Stimulated activated memory B cell treated with anti-CD40 and anti-IgM and Interleukin-4, amounts not matched to agents 10 μg/mL and 1 μg/mL and 100 μg/mL, for 72 hours (primary cell): ENCODE data around the gene APOD.
A peak's percentile ranks its signal among the peaks of the same experiment; 100 is the strongest.
"Not testable (repeated sequence)": the region's sequence is repeated elsewhere in the genome, so short reads cannot be mapped to it uniquely, and the experiment has no call there.

Experiments used
- ATAC-seq: fragments of 150-1000 bp; cut with Tn5 transposase; 2 replicates; pipeline ENCODE4 v1.10.0; 2021
- H3K27ac Mint-ChIP-seq: one replicate; pipeline ENCODE4 v1.8.0; 2022; ENCODE audit warnings: mild to moderate bottlenecking, mixed read lengths
- H3K27me3 Mint-ChIP-seq: one replicate; pipeline ENCODE4 v1.8.0; 2022; ENCODE audit warnings: mixed read lengths
- H3K36me3 Mint-ChIP-seq: one replicate; pipeline ENCODE4 v1.8.0; 2022; ENCODE audit warnings: mixed read lengths
- H3K4me1 Mint-ChIP-seq: one replicate; pipeline ENCODE4 v1.8.0; 2022; ENCODE audit warnings: mixed read lengths
- H3K4me3 Mint-ChIP-seq: one replicate; pipeline ENCODE4 v1.8.0; 2022; ENCODE audit warnings: mild to moderate bottlenecking, moderate library complexity, mixed read lengths
- H3K9me3 Mint-ChIP-seq: one replicate; pipeline ENCODE4 v1.8.0; 2022; ENCODE audit warnings: mixed read lengths

APOD gene

GRCh38 chr3:195599926-195600325 is 16.2 kb upstream of the APOD start:
- not testable (repeated sequence) for H3K27me3 Mint-ChIP-seq, H3K36me3 Mint-ChIP-seq

GRCh38 chr3:195599516-195599915 is 15.8 kb upstream of the APOD start:
- not testable (repeated sequence) for ATAC-seq, H3K9me3 Mint-ChIP-seq, H3K4me3 Mint-ChIP-seq, H3K27ac Mint-ChIP-seq, H3K27me3 Mint-ChIP-seq, H3K4me1 Mint-ChIP-seq, H3K36me3 Mint-ChIP-seq

More at GRCh38 chr3:195599926-195600325, 16.2 kb upstream of the APOD start:
- not testable (repeated sequence) for ATAC-seq, H3K27ac Mint-ChIP-seq, H3K4me1 Mint-ChIP-seq, H3K4me3 Mint-ChIP-seq, H3K9me3 Mint-ChIP-seq

GRCh38 chr3:195597848-195598247 is 14.1 kb upstream of the APOD start:
- no peak overlapping the region for H3K27ac Mint-ChIP-seq
- peaks cover 7% of the 10 kb centered on the region for H3K4me1 Mint-ChIP-seq
- H3K4me3 Mint-ChIP-seq, result no peak overlapping the region
- H3K27me3 Mint-ChIP-seq, result no peaks in the 10 kb centered on the region
- H3K9me3 Mint-ChIP-seq, result no peaks in the 10 kb centered on the region
- ATAC-seq, result no peak
- no peaks in the 10 kb centered on the region for H3K36me3 Mint-ChIP-seq

GRCh38 chr3:195597229-195597628 is 13.5 kb upstream of the APOD start:
- Mint-ChIP-seq H3K4me1 (peaks cover 7% of the 10 kb centered on the region), H3K36me3 (no peaks in the 10 kb centered on the region), H3K4me3 (no peak overlapping the region), H3K27ac (no peak overlapping the region), H3K9me3 (no peaks in the 10 kb centered on the region), H3K27me3 (no peaks in the 10 kb centered on the region)
- ATAC-seq, result no peak

DNA sequence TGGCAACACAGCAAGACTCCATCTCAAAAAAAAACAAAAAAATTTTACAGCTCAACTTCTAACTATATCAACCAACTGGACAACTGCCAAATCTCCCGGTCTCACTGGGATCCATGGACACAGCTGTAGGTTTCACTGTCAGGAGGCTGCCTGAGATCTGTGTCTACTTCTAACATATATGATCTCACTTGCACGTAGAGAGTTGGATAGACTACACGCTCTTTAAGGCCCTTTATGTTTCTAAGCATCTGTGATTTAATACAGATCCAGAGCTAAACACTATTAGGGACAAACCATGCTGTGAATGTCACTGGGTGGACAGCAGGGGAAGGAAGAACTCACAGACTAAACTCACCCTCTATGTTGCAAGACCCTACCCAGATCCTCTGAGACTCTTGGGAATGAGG is 13.0 kb upstream of the APOD start:
- ATAC-seq, result no peak
- Mint-ChIP-seq H3K27me3 (no peaks in the 10 kb centered on the region), H3K9me3 (no peaks in the 10 kb centered on the region), H3K4me1 (peaks cover 7% of the 10 kb centered on the region), H3K27ac (no peak overlapping the region), H3K4me3 (no peak overlapping the region), H3K36me3 (no peaks in the 10 kb centered on the region)

DNA sequence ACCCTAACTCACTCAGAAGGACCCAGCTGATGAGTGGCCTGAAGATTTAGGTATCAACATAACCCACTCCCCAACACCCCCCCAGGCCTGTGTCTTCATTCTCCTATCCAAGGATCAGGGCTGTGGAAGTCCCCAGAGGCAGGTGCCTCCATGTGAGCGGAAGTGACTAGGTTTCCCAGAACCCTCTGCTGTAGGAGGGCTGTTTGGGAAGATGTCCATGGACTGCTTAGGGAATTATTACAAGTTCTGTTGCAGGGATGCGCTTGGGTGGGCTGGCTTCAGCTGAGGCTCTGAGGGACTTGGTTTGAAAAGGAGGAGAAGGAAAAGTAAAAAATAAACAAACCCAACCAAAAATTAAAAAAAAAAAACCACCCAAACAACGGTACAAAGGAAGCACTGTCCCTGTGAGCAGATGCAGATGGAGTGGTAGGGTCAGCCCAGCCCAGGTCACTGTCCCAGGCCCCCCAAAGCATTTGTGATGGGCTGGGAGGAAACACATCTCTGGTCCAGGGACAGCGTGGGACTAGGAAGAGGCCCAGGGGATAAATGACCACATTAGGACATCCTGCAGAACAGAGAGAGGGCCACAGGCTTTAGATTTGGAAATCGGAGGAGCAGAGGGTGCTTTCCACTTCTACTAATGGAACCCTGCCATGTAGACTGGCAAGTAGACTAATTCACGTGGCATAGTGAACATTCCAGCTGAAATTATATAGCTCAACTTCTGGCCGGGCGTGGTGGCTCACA is 12.2 kb upstream of the APOD start:
- H3K27me3 Mint-ChIP-seq, result no peaks in the 10 kb centered on the region
- no peaks in the 10 kb centered on the region for H3K36me3 Mint-ChIP-seq
- no peak for ATAC-seq
- H3K27ac Mint-ChIP-seq, result no peak overlapping the region
- peaks cover 7% of the 10 kb centered on the region for H3K4me1 Mint-ChIP-seq
- H3K9me3 Mint-ChIP-seq, result no peaks in the 10 kb centered on the region
- H3K4me3 Mint-ChIP-seq, result no peak overlapping the region

DNA sequence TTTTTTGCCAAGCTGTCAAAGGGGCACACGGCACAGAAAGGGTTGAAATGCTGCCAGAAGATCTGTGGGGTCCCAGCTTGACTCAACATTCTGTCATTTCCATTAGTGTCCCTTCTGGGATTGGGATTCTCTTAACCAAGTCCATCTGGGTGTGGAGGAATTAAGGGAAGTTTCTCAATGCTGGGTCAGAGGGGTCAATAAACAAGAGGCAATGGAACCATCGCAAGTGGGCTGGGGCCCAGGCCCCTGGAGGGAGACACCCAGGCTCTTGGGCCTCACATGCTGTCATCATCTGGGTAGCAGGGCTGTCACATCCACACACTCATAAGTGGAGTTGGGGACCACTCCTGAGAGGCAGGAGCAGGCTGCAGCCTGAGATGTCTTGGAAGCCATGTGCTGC is 8.1 kb upstream of the APOD start:
- Mint-ChIP-seq H3K4me1 (no peaks in the 10 kb centered on the region), H3K9me3 (no peaks in the 10 kb centered on the region), H3K27ac (no peak overlapping the region), H3K27me3 (no peaks in the 10 kb centered on the region), H3K36me3 (no peaks in the 10 kb centered on the region), H3K4me3 (no peak overlapping the region)
- no peak for ATAC-seq

- H3K36me3 Mint-ChIP-seq, result no peaks in the 10 kb centered on the region
- H3K4me1 Mint-ChIP-seq, result no peaks in the 10 kb centered on the region
- H3K9me3 Mint-ChIP-seq, result no peaks in the 10 kb centered on the region
- H3K27me3 Mint-ChIP-seq, result no peaks in the 10 kb centered on the region
- ATAC-seq, result no peak
- no peak overlapping the region for H3K4me3 Mint-ChIP-seq
- no peak overlapping the region for H3K27ac Mint-ChIP-seq
Measured at GRCh38 chr3:195591220-195591619, 7.5 kb upstream of the APOD start.

GRCh38 chr3:195590381-195590780 is 6.6 kb upstream of the APOD start:
- H3K27me3 Mint-ChIP-seq, H3K9me3 Mint-ChIP-seq, H3K4me3 Mint-ChIP-seq, ATAC-seq, H3K4me1 Mint-ChIP-seq, H3K27ac Mint-ChIP-seq, H3K36me3 Mint-ChIP-seq: not testable (repeated sequence)

- not testable (repeated sequence) for H3K9me3 Mint-ChIP-seq, H3K27ac Mint-ChIP-seq, H3K36me3 Mint-ChIP-seq, ATAC-seq, H3K4me1 Mint-ChIP-seq, H3K4me3 Mint-ChIP-seq, H3K27me3 Mint-ChIP-seq
Measured at GRCh38 chr3:195589796-195590195, 6.1 kb upstream of the APOD start.

DNA sequence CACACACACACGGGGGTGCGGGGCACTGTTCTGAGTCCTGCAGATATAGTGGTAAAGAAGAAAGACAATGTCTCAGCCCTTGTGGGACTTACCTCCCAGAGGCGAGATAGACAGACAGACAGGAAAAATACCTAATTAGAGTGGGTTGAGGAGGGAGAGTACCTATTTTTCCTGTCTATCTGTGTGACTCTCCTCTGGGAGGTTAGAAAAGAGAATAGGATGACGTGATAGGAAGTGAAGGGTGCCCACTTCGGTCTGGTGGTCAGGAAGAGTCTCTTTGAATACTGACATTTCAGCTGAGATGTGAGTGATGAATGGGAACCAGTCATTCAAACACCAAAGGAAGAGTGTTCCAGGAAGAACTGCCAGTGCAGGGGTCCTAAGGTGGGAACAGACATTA is 4.1 kb upstream of the APOD start:
- Mint-ChIP-seq H3K9me3 (no peaks in the 10 kb centered on the region), H3K4me3 (no peak overlapping the region), H3K27me3 (no peaks in the 10 kb centered on the region), H3K4me1 (no peaks in the 10 kb centered on the region), H3K27ac (no peak overlapping the region), H3K36me3 (no peaks in the 10 kb centered on the region)
- ATAC-seq, result peak; percentile 76

DNA sequence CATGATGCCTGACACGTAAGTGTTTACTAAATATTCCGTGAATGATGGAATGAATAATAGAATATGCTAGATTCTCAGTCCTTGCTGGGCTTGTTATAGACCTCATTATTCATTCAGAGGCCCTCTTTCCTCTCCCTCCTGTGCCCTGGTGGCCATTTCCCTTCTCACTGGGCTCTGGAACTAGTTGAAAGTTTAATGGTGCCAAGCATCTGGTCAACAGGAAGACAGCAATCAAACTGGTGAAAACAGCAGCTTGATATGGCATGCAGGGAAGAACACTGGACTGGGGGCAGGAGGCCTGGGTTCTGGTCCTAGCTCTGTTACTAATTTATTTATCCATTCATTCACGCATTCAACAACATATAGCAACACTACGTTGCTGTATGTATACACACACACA is 3.7 kb upstream of the APOD start:
- no peaks in the 10 kb centered on the region for H3K4me1 Mint-ChIP-seq
- no peaks in the 10 kb centered on the region for H3K27me3 Mint-ChIP-seq
- ATAC-seq, result no peak
- H3K36me3 Mint-ChIP-seq, result no peaks in the 10 kb centered on the region
- H3K4me3 Mint-ChIP-seq, result no peak overlapping the region
- no peak overlapping the region for H3K27ac Mint-ChIP-seq
- no peaks in the 10 kb centered on the region for H3K9me3 Mint-ChIP-seq

DNA sequence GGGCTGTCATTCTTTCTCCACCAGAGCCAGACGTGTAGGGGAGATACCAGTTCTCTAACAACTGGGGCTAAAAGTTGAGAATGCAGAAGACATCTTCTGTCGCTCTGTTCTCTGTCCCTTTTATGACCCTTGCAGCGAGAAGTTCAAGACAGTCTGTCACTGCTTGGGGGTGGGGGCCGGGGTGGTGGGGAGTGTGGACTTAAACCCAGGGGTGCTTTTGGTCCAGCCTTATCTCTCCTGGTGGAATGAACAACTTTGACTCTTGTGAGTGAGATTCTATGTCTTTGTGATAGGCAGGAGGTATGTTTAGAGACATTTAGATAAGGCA is 767 bp upstream of the APOD start:
- H3K27me3 Mint-ChIP-seq, result no peaks in the 10 kb centered on the region
- ATAC-seq, result no peak
- no peak overlapping the region for H3K4me3 Mint-ChIP-seq

DNA sequence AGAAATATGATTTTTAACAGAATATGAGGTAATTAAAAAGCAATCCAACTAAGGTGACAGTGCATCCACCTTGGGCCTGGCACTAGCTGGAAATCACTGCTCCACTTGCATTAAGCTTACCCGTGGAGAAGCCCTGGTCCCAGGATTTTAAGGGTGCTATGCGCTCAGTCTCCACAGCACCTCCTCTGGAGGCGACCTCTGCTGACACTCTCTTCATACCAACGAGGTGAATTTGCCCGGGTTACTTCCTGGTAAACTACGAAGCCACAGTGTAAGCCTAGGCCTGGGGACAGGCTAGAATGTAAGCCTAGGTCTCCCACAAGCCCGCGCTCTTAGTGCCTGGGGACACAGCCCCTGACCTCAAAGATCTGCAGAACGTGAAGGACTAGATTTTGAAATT is 793 bp downstream of the APOD start:
- H3K4me1 Mint-ChIP-seq, result peaks cover 10% of the 10 kb centered on the region
- no peaks in the 10 kb centered on the region for H3K36me3 Mint-ChIP-seq
- no peaks in the 10 kb centered on the region for H3K9me3 Mint-ChIP-seq
- no peak overlapping the region for H3K4me3 Mint-ChIP-seq
- no peak overlapping the region for H3K27ac Mint-ChIP-seq
- ATAC-seq, result no peak
- H3K27me3 Mint-ChIP-seq, result no peaks in the 10 kb centered on the region

More for the DNA sequence above, 767 bp upstream of the APOD start:
- Mint-ChIP-seq H3K27ac (no peak overlapping the region), H3K4me1 (no peaks in the 10 kb centered on the region), H3K36me3 (no peaks in the 10 kb centered on the region), H3K9me3 (no peaks in the 10 kb centered on the region)

GRCh38 chr3:195580744-195581443 is 2.8 kb downstream of the APOD start:
- Mint-ChIP-seq H3K27me3 (no peaks in the 10 kb centered on the region), H3K4me3 (no peak overlapping the region), H3K27ac (peak overlapping the region; percentile 55), H3K36me3 (no peaks in the 10 kb centered on the region), H3K9me3 (no peaks in the 10 kb centered on the region), H3K4me1 (peaks cover 10% of the 10 kb centered on the region)
- no peak for ATAC-seq

DNA sequence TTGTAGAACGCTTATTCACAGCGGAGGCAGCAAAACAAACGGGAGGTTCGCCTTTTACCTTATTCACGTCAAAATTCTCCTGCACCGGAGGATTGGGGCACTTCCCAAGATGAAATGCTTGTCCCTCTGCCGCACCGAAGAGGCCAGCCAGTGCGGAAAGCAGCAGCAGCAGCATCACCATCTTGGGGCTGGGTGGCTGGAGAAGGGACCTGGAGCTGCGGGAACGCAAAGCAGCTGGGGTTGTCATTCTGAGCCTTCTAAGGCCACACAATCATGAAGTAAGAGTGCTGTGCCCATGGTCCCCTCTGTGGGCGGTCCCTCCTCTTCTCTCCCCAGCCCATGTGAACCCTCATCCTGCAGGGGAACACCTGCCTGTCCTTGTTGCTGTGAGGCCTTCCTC is 4.5 kb downstream of the APOD start:
- Mint-ChIP-seq H3K4me3 (no peak overlapping the region), H3K27ac (no peak overlapping the region), H3K36me3 (no peaks in the 10 kb centered on the region), H3K27me3 (no peaks in the 10 kb centered on the region), H3K4me1 (peaks cover 10% of the 10 kb centered on the region), H3K9me3 (no peaks in the 10 kb centered on the region)
- no peak for ATAC-seq
